Mesothelial cell of epicardium (in vitro differentiated cells): ENCODE measurements around the gene LYPD8. TPM values are rescaled to one million over a fixed set of nuclear protein-coding genes. Genes with fewer than 3 reads are reported as not detected.

Experiments used
- DNase-seq, 2 experiments: peaks; one replicate each; pipeline ENCODE4 v3.0.0; 2021; ENCODE audit warnings: low spot score in 2 of 2; ENCODE audit not compliant: unreplicated experiment in 2 of 2
- H3K27ac Mint-ChIP-seq: 2 replicates; pipeline ENCODE4 v1.8.0; 2021; ENCODE audit warnings: mixed read lengths
- H3K27me3 Mint-ChIP-seq: 2 replicates; pipeline ENCODE4 v1.8.0; 2021; ENCODE audit warnings: low read depth, mixed read lengths
- H3K36me3 Mint-ChIP-seq: 2 replicates; pipeline ENCODE4 v1.8.0; 2021; ENCODE audit warnings: mixed read lengths
- H3K4me1 Mint-ChIP-seq: 2 replicates; pipeline ENCODE4 v1.8.0; 2021; ENCODE audit warnings: mixed read lengths
- H3K4me3 Mint-ChIP-seq: 2 replicates; pipeline ENCODE4 v1.8.0; 2021; ENCODE audit warnings: mild to moderate bottlenecking, moderate library complexity, mixed read lengths
- H3K9me3 Mint-ChIP-seq: 2 replicates; pipeline ENCODE4 v1.8.0; 2021; ENCODE audit warnings: mixed read lengths
- total RNA-seq: library from RNA; stranded (reverse); gene quantifications from 3 replicates; pipeline ENCODE4 v1.2.1, GENCODE V29; 2021
- TF ChIP-seq, protein P1 (sequence below): fragments of 200-600 bp; sonication (generic); IDR thresholded peaks from one replicate; pipeline ENCODE4 v1.5.0; 2021; ENCODE audit warnings: antibody characterized with exemption; ENCODE audit not compliant: unreplicated experiment

LYPD8 gene
- total RNA-seq, 1 donor from 2014 or later: not detected

GRCh38 chr1:248776991-248777390 is 21.4 kb upstream of the LYPD8 start:
- Mint-ChIP-seq H3K4me3 (no peak overlapping the region), H3K9me3 (peaks cover 76% of the 10 kb centered on the region), H3K36me3 (peaks cover 3% of the 10 kb centered on the region), H3K27me3 (no peaks in the 10 kb centered on the region), H3K27ac (no peak overlapping the region), H3K4me1 (no peaks in the 10 kb centered on the region)
- DNase-seq: no peak
- TF ChIP-seq, protein P1, sequence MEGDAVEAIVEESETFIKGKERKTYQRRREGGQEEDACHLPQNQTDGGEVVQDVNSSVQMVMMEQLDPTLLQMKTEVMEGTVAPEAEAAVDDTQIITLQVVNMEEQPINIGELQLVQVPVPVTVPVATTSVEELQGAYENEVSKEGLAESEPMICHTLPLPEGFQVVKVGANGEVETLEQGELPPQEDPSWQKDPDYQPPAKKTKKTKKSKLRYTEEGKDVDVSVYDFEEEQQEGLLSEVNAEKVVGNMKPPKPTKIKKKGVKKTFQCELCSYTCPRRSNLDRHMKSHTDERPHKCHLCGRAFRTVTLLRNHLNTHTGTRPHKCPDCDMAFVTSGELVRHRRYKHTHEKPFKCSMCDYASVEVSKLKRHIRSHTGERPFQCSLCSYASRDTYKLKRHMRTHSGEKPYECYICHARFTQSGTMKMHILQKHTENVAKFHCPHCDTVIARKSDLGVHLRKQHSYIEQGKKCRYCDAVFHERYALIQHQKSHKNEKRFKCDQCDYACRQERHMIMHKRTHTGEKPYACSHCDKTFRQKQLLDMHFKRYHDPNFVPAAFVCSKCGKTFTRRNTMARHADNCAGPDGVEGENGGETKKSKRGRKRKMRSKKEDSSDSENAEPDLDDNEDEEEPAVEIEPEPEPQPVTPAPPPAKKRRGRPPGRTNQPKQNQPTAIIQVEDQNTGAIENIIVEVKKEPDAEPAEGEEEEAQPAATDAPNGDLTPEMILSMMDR: no peak

DNA sequence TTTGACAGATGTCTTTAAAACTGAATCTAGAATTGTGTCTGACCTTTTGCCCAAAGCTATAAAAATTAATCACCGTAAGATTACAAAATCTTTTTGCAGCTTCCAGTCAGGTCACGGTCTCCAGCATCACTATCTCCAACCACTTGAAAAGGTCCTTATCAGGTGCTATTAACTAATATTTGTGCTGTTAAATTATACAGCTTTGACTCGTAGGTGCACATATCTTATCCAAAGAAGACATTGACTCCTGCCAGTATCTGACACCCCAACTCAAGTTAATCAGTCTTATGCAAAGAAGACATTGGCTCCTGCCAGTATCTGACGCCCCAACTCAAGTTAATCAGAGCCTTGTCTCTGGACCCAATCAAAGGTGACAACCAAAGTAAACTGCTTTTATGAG is 19.9 kb upstream of the LYPD8 start:
- Mint-ChIP-seq H3K27ac (no peak overlapping the region), H3K36me3 (no peaks in the 10 kb centered on the region), H3K27me3 (no peaks in the 10 kb centered on the region), H3K9me3 (peaks cover 71% of the 10 kb centered on the region), H3K4me1 (no peaks in the 10 kb centered on the region), H3K4me3 (no peak overlapping the region)
- DNase-seq: no peak
- TF ChIP-seq, protein P1: no peak

GRCh38 chr1:248759644-248760043 is 4.1 kb upstream of the LYPD8 start:
- H3K36me3 Mint-ChIP-seq: peaks cover 2% of the 10 kb centered on the region
- TF ChIP-seq, protein P1: no peak
- H3K4me3 Mint-ChIP-seq: no peak overlapping the region
- H3K9me3 Mint-ChIP-seq: peaks cover 55% of the 10 kb centered on the region
- no peaks in the 10 kb centered on the region for H3K27me3 Mint-ChIP-seq
- no peak overlapping the region for H3K27ac Mint-ChIP-seq
- H3K4me1 Mint-ChIP-seq: no peaks in the 10 kb centered on the region
- no peak for DNase-seq

GRCh38 chr1:248758352-248758751 is 2.8 kb upstream of the LYPD8 start:
- Mint-ChIP-seq H3K36me3 (peaks cover 2% of the 10 kb centered on the region), H3K27me3 (no peaks in the 10 kb centered on the region), H3K4me1 (no peaks in the 10 kb centered on the region), H3K27ac (no peak overlapping the region), H3K9me3 (peaks cover 51% of the 10 kb centered on the region), H3K4me3 (no peak overlapping the region)
- TF ChIP-seq, protein P1: no peak
- no peak for DNase-seq

DNA sequence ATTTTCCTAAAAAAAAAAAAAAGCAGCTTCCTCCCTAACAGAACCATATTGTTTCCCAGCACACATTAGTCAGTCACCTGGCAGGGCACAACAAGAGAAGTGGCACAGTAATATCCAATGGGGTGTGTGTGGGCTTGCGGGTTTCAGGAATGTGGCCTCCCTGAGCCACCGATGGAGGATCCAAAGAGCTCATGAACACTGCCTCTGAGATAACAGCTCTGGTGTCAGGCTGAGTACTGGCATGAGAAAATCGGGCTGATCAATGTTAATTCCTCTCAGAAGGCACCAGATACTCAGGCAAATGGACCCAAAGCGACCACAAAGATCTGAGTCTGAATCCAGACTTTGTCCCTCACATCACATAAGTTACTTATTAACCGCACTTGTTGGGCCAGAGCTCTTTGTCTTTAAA is 2.2 kb upstream of the LYPD8 start:
- peaks cover 2% of the 10 kb centered on the region for H3K36me3 Mint-ChIP-seq
- H3K9me3 Mint-ChIP-seq: peaks cover 46% of the 10 kb centered on the region
- no peaks in the 10 kb centered on the region for H3K4me1 Mint-ChIP-seq
- no peaks in the 10 kb centered on the region for H3K27me3 Mint-ChIP-seq
- no peak overlapping the region for H3K4me3 Mint-ChIP-seq
- DNase-seq: no peak
- no peak overlapping the region for H3K27ac Mint-ChIP-seq
- TF ChIP-seq, protein P1: no peak

- Mint-ChIP-seq H3K36me3 (peaks cover 2% of the 10 kb centered on the region), H3K4me3 (no peak overlapping the region), H3K4me1 (no peaks in the 10 kb centered on the region), H3K9me3 (peaks cover 49% of the 10 kb centered on the region), H3K27ac (no peak overlapping the region), H3K27me3 (no peaks in the 10 kb centered on the region)
- TF ChIP-seq, protein P1: no peak
- DNase-seq: no peak
These were observed 1.1 kb upstream of the LYPD8 start for GRCh38 chr1:248756636-248757035.
